GM12878 (cell line): ENCODE data around the gene RNASE13. TPM values are rescaled to one million over a fixed set of nuclear protein-coding genes. Genes with fewer than 3 reads are reported as not detected.

Source experiments
- ATAC-seq: fragments of 200-7000 bp; cut with Tn5 transposase; 3 replicates; pipeline ENCODE4 v1.9.1; 2020; ENCODE audit warnings: mild to moderate bottlenecking, moderate library complexity
- BruUV-seq: library from RNA; stranded (reverse); fragments of 400-500 nt; replicated peaks from 2 replicates; lab custom pipeline; 2021; lab: Mats Ljungman, UMichigan
- CTCF ChIA-PET: fragments of 300-600 bp; sonication (Branson Sonifier 250); formaldehyde crosslinking; extraction: SDS; loops from one replicate; lab custom pipeline; 2021; ENCODE audit warnings: inconsistent platforms; lab: Yijun Ruan, JAX
- POLR2A ChIA-PET: fragments of 350-600 bp; formaldehyde crosslinking; extraction: SDS; loops from one replicate; lab custom pipeline; 2021; ENCODE audit warnings: inconsistent platforms; lab: Charles Lee
- RAD21 ChIA-PET: fragments of 300-600 bp; sonication (Branson Sonifier 250); formaldehyde crosslinking; loops from one replicate; lab custom pipeline; 2023; ENCODE audit warnings: antibody characterized with exemption; ENCODE audit not compliant: unreplicated experiment; lab: Charles Lee
- SMC1A ChIA-PET: fragments of 300-600 bp; sonication (Branson Sonifier 250); formaldehyde crosslinking; loops from one replicate; lab custom pipeline; 2023; ENCODE audit not compliant: unreplicated experiment, uncharacterized antibody; lab: Charles Lee
- DNase-seq: peaks from one replicate; pipeline ENCODE4 v3.0.0-alpha.2; 2011; ENCODE audit warnings: low read depth, low spot score
- FAIRE-seq: peaks from 3 replicates; lab custom pipeline; 2011; peaks lifted over from hg19 to GRCh38; lab: Jason Lieb, UNC
- H2AFZ ChIP-seq: 2 replicates; pipeline ENCODE4 v1.6.0; 2011; ENCODE audit warnings: low read depth, low read length, control low read depth; ENCODE audit not compliant: control insufficient read depth
- H3K27ac ChIP-seq: 2 replicates; pipeline ENCODE4 v1.5.1; 2011; ENCODE audit warnings: control low read depth; ENCODE audit not compliant: control insufficient read depth, insufficient read depth
- H3K27me3 ChIP-seq, 2 experiments: replicated peaks in 1 of 2; 2 replicates each; pipeline versions ENCODE4 v1.6.0 to v1.6.1; 2011; ENCODE audit warnings: low read length in 1 of 2; ENCODE audit not compliant: control insufficient read depth in 2 of 2, insufficient read depth in 2 of 2
- H3K36me3 ChIP-seq, 2 experiments: 2 replicates each; pipeline ENCODE4 v1.5.1; 2011; ENCODE audit warnings: low read length in 1 of 2; ENCODE audit not compliant: control insufficient read depth in 2 of 2, insufficient read depth in 2 of 2
- H3K4me1 ChIP-seq: 2 replicates; pipeline ENCODE4 v1.6.1; 2011; ENCODE audit warnings: mild to moderate bottlenecking, low read length, moderate library complexity, mixed read lengths; ENCODE audit not compliant: control insufficient read depth, insufficient read depth
- H3K4me2 ChIP-seq: 2 replicates; pipeline ENCODE4 v1.6.0; 2011; ENCODE audit warnings: control low read depth; ENCODE audit not compliant: control insufficient read depth, insufficient read depth
- H3K4me3 ChIP-seq: fragments of 200-600 bp; sonication (generic); 2 replicates; pipeline ENCODE4 v1.5.1; 2016
- H3K79me2 ChIP-seq: 2 replicates; pipeline ENCODE4 v1.6.0; 2011; ENCODE audit warnings: low read length; ENCODE audit not compliant: control insufficient read depth, insufficient read depth
- H3K9ac ChIP-seq: 2 replicates; pipeline ENCODE4 v1.8.0; 2011; ENCODE audit warnings: low read length, control low read depth, mixed read lengths; ENCODE audit not compliant: control insufficient read depth, insufficient read depth
- H3K9me3 ChIP-seq: replicated peaks from 3 replicates; pipeline ENCODE4 v1.5.1; 2011; ENCODE audit warnings: mild to moderate bottlenecking, low read length; ENCODE audit not compliant: control insufficient read depth, insufficient read depth
- H4K20me1 ChIP-seq: 2 replicates; pipeline ENCODE4 v1.6.0; 2011; ENCODE audit not compliant: control insufficient read depth, insufficient read depth
- RAD21 ChIP-seq: IDR thresholded peaks from 2 replicates; pipeline ENCODE4 v1.6.1; 2011; ENCODE audit warnings: mild to moderate bottlenecking, low read depth, low read length, moderate library complexity; ENCODE audit not compliant: insufficient read depth
- SMC3 ChIP-seq: IDR thresholded peaks from 2 replicates; pipeline ENCODE4 v1.6.1; 2011; ENCODE audit warnings: low read length, improper control_type of control experiment, borderline replicate concordance
- SUZ12 ChIP-seq: fragments of 200-600 bp; sonication (generic); IDR thresholded peaks from one replicate; pipeline ENCODE4 v1.6.1; 2018; ENCODE audit warnings: antibody characterized with exemption, mild to moderate bottlenecking; ENCODE audit not compliant: unreplicated experiment
- TCF3 ChIP-seq: IDR thresholded peaks from 2 replicates; pipeline ENCODE4 v1.6.1; 2012; ENCODE audit warnings: low read depth, mild to moderate bottlenecking, low read length, borderline replicate concordance; ENCODE audit not compliant: insufficient read depth
- WGBS: methylation state at CpG from one replicate; pipeline ENCODE4 v1.1.6; 2016; ENCODE audit warnings: low lambda C conversion rate; ENCODE audit not compliant: insufficient replicate concordance, insufficient coverage; ENCODE audit errors: missing lambda C conversion rate; 5-methylcytosine and 5-hydroxymethylcytosine counted together
- in situ Hi-C: fragments of 300-500 bp; cut with MboI; formaldehyde crosslinking; loops from 9 replicates; pipeline ENCODE4 v1.14.3; 2018; ENCODE audit warnings: mixed read lengths
- intact Hi-C: fragments of 100-400 bp; cut with micrococcal nuclease; formaldehyde crosslinking; loops from one replicate; pipeline ENCODE4 v1.14.2; 2022; ENCODE audit not compliant: unreplicated experiment
- polyA plus RNA-seq, 11 experiments: library from polyadenylated mRNA; depleted of rRNA in 4 of 11; unstranded in 6 of 11; stranded (reverse) in 5 of 11; fragments of >200 nt; fragmentation: Nextera tagmentation in 4 of 11; fragmentation: Illumina TruSeq in 1 of 11; extraction: Ambion mirVana in 4 of 11; extraction: Trizol in 1 of 11; gene quantifications; 1 replicate in 1 of 11; 2 replicates in 10 of 11; pipeline versions ENCODE4 v1.2.1 to v1.2.3, GENCODE V29; 2011 to 2016; ENCODE audit warnings: inconsistent platforms in 2 of 11, missing spikeins in 2 of 11, low read depth in 1 of 11
- total RNA-seq, 4 experiments: library from RNA; depleted of rRNA in 3 of 4; stranded (reverse); fragments of >200 nt in 3 of 4; fragmentation: Illumina TruSeq in 1 of 4; extraction: Trizol in 1 of 4; gene quantifications; 2 replicates each; pipeline versions ENCODE4 v1.2.1 to v1.2.3, GENCODE V29; 2013 to 2021
- TF ChIP-seq, protein P1 (sequence below), 3 experiments: IDR thresholded peaks in 2 of 3; conservative IDR thresholded peaks in 1 of 3; 2 replicates each; pipeline ENCODE4 v1.5.1; 2011; ENCODE audit warnings: low read depth in 3 of 3, low read length in 3 of 3, mild to moderate bottlenecking in 3 of 3, control low read depth in 2 of 3, moderate library complexity in 2 of 3, inconsistent platforms in 1 of 3, mixed read lengths in 1 of 3; ENCODE audit not compliant: control insufficient read depth in 2 of 3, insufficient read depth in 1 of 3; ENCODE audit errors: extremely low read depth in 1 of 3

The RNASE13 gene
- total and polyA plus RNA-seq, 10 of the 15 experiments (the other 5 are each of a cell fraction or from before 2014, with no cell fraction given), result not detected

DNA sequence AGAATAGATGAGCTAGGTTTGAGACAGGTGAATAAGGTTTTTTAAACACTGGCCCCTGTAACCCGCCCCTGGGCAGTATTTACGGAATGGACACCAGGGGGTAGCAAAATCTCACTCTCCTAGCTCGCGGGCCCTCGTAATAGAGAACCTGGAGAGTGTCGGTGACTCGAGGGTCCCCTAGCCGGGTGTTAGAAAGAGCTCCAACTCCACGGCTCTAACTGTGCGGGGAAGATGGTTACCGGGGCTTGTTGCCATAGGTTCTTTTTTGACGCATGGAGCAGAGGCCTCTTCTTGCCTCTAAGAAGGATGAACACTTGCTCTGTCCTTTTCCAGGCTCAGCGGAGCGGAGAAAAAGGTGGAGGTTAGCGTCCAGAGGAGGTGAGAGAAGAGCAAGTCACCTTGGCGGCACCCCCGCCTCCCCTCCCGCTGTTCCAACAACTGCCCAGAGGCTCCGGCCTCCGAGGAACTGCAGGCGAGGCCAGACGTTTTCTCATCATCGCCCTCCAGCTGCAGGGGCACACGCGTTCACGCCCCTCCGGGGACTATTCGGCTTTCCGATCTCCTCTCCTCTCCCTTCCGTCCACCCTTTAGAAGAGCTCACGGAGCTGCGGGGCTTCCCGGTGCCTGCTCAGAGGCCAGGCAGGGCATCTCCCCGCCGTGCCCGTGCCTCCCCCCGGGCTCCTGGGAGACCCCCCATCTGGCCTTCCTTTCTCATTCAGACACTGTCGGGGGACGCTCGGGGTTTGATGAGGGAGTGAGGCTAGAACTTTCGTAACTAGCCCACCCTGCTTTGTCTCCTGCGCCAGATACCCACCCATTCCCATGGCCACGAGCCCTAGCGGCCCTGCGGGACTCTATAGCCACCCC is 34.1 kb upstream of the RNASE13 start:
- intact Hi-C loops, result loop anchor here (1.0 kb wide), 1 partner anchor 24 kb away; no protein-coding TSS in a partner anchor
- DNase-seq (no peak), FAIRE-seq (no peak), ATAC-seq (peak; percentile 38)
- Histone ChIP-seq H3K36me3 (no peaks in the 10 kb centered on the region), H3K79me2 (no peaks in the 10 kb centered on the region), H3K9ac (no peak overlapping the region), H3K4me3 (no peak overlapping the region), H2AFZ (no peak overlapping the region), H3K4me2 (no peak overlapping the region; the same call in 1 of the 2 replicates), H3K4me1 (peaks cover 29% of the 10 kb centered on the region), H3K27me3 (peaks cover 9 to 20% of the 10 kb centered on the region in 2 experiments), H3K9me3 (no peaks in the 10 kb centered on the region), H3K27ac (no peak overlapping the region), H4K20me1 (no peaks in the 10 kb centered on the region)
- ChIA-PET RAD21 (interaction anchor here (0.6 to 4.8 kb wide), 9 partner anchors 19 to 239 kb away, joined by 3 to 55 read pairs (median 5); no protein-coding TSS in a partner anchor), POLR2A (interaction anchor here (0.5 kb wide), 1 partner anchor 152 kb away, joined by 4 read pairs; no protein-coding TSS in a partner anchor), CTCF (interaction anchor here (0.6 to 6.3 kb wide), 18 partner anchors 9 to 607 kb away, joined by 3 to 151 read pairs (median 3); partner anchors contain the start of genes PIP4P1, RNASE13 and TMEM253), SMC1A (interaction anchor here (0.6 to 3.2 kb wide), 16 partner anchors 8 to 418 kb away, joined by 3 to 38 read pairs (median 4); partner anchors contain the start of gene TMEM253)
- TF ChIP-seq SMC3, result peak; percentile 59; the same call in 1 of the 2 replicates
- TF ChIP-seq RAD21, result peak; percentile 76
- TF ChIP-seq, protein P1, sequence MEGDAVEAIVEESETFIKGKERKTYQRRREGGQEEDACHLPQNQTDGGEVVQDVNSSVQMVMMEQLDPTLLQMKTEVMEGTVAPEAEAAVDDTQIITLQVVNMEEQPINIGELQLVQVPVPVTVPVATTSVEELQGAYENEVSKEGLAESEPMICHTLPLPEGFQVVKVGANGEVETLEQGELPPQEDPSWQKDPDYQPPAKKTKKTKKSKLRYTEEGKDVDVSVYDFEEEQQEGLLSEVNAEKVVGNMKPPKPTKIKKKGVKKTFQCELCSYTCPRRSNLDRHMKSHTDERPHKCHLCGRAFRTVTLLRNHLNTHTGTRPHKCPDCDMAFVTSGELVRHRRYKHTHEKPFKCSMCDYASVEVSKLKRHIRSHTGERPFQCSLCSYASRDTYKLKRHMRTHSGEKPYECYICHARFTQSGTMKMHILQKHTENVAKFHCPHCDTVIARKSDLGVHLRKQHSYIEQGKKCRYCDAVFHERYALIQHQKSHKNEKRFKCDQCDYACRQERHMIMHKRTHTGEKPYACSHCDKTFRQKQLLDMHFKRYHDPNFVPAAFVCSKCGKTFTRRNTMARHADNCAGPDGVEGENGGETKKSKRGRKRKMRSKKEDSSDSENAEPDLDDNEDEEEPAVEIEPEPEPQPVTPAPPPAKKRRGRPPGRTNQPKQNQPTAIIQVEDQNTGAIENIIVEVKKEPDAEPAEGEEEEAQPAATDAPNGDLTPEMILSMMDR (IDR thresholded peaks at IDR 0.05 in 2 of 3, conservative IDR thresholded peaks at IDR 0.05 in 1 of 3; ENCODE audit: control insufficient read depth in 2 of 3, extremely low read depth in 1 of 3, insufficient read depth in 1 of 3, low read depth in 3 of 3, low read length in 3 of 3), result peak; percentile 48 to 59 (median 52); a peak in 5 of 6 replicates
- peak; percentile 36 for TF ChIP-seq SUZ12
- TF ChIP-seq TCF3, result no peak
- BruUV-seq, result no TSS peak
- WGBS, result 5% methylated on average over 45 of the region's 45 CpGs
- in situ Hi-C loops, result no loop called here
